Kidney tubule cell (primary cell): Measurements from ENCODE around the gene MLLT3.

Experiments
- DNase-seq: peaks from one replicate; pipeline ENCODE4 v3.0.0-alpha.2; 2018; ENCODE audit warnings: low spot score

The MLLT3 gene

GRCh38 chr9:20418485-20418884 is 203.8 kb downstream of the MLLT3 start:
- no peak for DNase-seq

GRCh38 chr9:20417373-20418080 is 204.8 kb downstream of the MLLT3 start:
- DNase-seq: no peak

GRCh38 chr9:20414150-20414549 is 208.1 kb downstream of the MLLT3 start:
- no peak for DNase-seq

- no peak for DNase-seq
These were observed 212.8 kb downstream of the MLLT3 start for GRCh38 chr9:20409321-20410092.

GRCh38 chr9:20408513-20408912 is 213.8 kb downstream of the MLLT3 start:
- DNase-seq: no peak

GRCh38 chr9:20407013-20407412 is 215.3 kb downstream of the MLLT3 start:
- no peak for DNase-seq

GRCh38 chr9:20406344-20406743 is 216.0 kb downstream of the MLLT3 start:
- no peak for DNase-seq

GRCh38 chr9:20405616-20406015 is 216.7 kb downstream of the MLLT3 start:
- DNase-seq: no peak

- DNase-seq: no peak
These were observed 217.2 kb downstream of the MLLT3 start for GRCh38 chr9:20405078-20405477.

- no peak for DNase-seq
These were observed 218.0 kb downstream of the MLLT3 start for GRCh38 chr9:20404192-20404813.

GRCh38 chr9:20403346-20403745 is 219.0 kb downstream of the MLLT3 start:
- DNase-seq: no peak

- DNase-seq: no peak
These were observed 219.9 kb downstream of the MLLT3 start for GRCh38 chr9:20402273-20402875.

GRCh38 chr9:20398536-20399338 is 223.6 kb downstream of the MLLT3 start:
- no peak for DNase-seq

GRCh38 chr9:20397348-20397747 is 225.0 kb downstream of the MLLT3 start:
- DNase-seq: no peak

GRCh38 chr9:20396509-20396908 is 225.8 kb downstream of the MLLT3 start:
- DNase-seq: no peak

GRCh38 chr9:20395651-20396050 is 226.6 kb downstream of the MLLT3 start:
- no peak for DNase-seq

GRCh38 chr9:20394969-20395368 is 227.3 kb downstream of the MLLT3 start:
- DNase-seq: no peak

GRCh38 chr9:20391208-20391607 is 231.1 kb downstream of the MLLT3 start:
- no peak for DNase-seq

- DNase-seq: no peak
These were observed 231.9 kb downstream of the MLLT3 start for GRCh38 chr9:20390400-20390799.

GRCh38 chr9:20387062-20387461 is 235.2 kb downstream of the MLLT3 start:
- no peak for DNase-seq

- no peak for DNase-seq
These were observed 237.7 kb downstream of the MLLT3 start for GRCh38 chr9:20384642-20385041.
